ENCODE measurements around the gene CKLF.

DNA sequence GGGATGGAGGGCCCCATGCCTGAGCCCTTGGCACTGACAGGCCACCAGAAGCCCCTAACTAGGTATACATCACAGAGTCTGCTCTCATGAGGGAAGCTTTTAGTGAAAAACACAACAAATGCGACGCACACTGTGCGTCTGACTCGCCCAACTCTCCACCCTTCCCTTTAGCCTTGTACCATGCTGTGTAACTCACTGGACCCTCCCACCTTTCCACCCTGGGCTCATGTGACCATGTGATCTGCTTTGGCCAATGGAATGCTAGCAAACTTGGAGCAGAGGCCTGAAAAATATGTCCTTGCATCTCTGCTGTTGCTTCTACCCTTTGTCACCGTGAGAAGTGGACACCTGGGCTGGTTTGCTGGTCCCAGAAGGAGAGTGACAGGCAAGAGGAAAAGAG is 24.1 kb upstream of the CKLF start:
- TF ChIP-seq GATA3 (IDR thresholded peaks at IDR 0.05; ENCODE audit: low read depth, low read length) (no peak), GATA2 (IDR thresholded peaks at IDR 0.05; ENCODE audit: low read depth, low read length) (no peak)
